ENCODE data around the gene RGS7.
"Not testable (repeated sequence)": the region's sequence is repeated elsewhere in the genome, so short reads cannot be mapped to it uniquely, and the experiment has no call there.

The RGS7 gene

DNA sequence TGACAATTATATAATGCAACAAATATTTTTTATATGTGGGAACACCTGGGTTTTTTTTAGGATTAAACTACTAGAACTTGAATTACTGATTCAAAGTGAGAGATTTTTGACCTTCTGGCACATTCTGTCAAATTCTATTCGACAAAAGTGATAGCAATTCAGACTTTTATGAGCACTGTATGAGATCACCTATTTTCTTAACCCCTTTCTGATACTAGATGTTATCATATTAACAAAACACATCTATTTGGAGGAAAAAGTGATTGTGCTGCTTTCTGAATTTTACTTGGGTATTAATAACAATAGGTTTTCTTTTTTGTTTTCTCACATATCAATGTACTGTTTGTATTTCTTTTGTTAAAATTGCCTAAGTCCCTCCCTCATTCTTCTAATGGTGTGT, 570.1 kb downstream of the RGS7 start:
- DNase-seq (ENCODE audit: low read depth in 2 of 2): no peak

- DNase-seq (ENCODE audit: low read depth in 2 of 2): no peak
Observed at GRCh38 chr1:240784776-240785175, 572.2 kb downstream of the RGS7 start.

- DNase-seq (ENCODE audit: low read depth in 2 of 2): not testable (repeated sequence)
Observed at GRCh38 chr1:240783728-240784137, 573.3 kb downstream of the RGS7 start.

DNA sequence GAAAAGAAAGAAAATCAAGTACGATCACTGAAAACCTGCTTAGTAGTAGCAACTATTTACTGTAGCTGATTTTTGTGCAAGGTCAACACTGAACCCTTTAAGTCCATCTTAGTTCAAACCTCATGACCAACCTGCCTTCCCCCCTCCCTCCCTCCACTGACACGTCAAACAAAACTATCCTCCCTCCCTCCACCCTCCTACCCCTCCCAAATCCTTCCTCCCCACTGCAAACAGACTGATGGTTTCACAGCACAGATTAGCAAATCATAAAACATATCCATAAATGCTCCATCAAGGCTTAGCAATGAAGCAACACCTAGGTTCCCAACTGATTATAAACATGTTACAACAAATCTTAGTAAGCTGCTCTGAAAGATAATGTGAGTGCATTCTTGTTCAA, 580.8 kb downstream of the RGS7 start:
- no peak for DNase-seq (ENCODE audit: low read depth in 2 of 2)

- DNase-seq (ENCODE audit: low read depth in 2 of 2): no peak
Observed at GRCh38 chr1:240772131-240772530, 584.9 kb downstream of the RGS7 start.

GRCh38 chr1:240771450-240771849, 585.6 kb downstream of the RGS7 start:
- DNase-seq (ENCODE audit: low read depth in 2 of 2): no peak

DNA sequence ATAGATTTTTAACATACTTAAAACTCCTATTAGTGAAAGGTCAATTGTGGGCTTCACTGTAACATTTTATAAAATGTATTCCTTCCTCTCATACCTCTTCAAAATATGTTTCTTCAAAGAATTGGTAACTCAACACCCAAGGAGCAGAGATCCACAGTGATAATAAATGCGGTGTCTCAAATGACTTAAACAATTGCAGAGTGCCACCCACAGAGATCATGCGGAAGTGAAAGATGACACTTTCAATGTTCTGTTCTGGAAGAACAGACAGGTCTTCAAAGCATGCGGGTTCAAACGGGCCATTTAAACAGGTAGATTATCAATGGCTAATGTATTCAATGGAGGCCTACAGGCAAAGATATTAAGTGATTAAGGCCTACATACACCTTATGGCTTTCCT, 588.0 kb downstream of the RGS7 start:
- no peak for DNase-seq (ENCODE audit: low read depth in 2 of 2)

DNA sequence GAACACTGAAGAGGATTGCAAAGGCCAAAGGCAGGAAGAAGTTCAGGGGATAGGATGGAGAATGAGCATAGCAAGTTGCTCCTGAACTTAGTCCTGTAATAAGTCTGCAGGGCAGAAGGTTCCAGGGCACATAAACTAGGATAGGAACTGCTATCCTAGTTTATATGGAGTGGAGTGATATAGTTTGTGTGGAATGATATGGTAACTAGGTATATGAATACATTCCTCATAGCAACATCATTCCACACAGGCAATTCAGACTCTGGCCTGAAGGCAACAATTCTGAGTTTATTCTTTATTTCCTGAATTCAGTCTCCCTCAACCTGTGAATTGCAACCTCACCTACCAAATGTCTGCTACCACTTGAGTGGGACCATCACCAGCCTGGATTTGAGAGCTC, 590.2 kb downstream of the RGS7 start:
- DNase-seq (ENCODE audit: low read depth in 2 of 2): no peak

- DNase-seq (ENCODE audit: low read depth in 2 of 2): no peak
Observed at GRCh38 chr1:240765732-240766363, 591.2 kb downstream of the RGS7 start.

DNA sequence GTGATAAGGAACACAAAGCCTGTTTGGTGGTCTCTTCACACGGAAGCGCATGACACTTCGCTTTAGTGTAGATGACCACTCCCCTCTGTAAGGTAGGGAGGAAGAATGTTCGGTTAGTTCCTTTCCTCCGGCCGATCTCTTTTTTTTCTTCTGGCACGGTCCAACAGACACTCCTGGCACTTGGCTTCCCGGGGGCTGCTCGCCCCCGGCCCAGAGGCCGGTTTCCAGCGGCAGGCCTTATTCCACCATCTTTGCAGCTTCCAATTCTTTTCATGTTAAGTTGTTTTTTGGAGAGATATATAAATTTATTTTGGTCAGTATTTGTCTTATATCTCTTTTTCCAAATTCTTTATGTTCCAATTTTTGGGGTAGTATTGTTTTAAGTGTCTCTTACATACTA, 593.2 kb downstream of the RGS7 start:
- DNase-seq (ENCODE audit: low read depth in 2 of 2): no peak

- not testable (repeated sequence) for DNase-seq (ENCODE audit: low read depth in 2 of 2)
Observed at GRCh38 chr1:240763095-240763494, 593.9 kb downstream of the RGS7 start.

DNA sequence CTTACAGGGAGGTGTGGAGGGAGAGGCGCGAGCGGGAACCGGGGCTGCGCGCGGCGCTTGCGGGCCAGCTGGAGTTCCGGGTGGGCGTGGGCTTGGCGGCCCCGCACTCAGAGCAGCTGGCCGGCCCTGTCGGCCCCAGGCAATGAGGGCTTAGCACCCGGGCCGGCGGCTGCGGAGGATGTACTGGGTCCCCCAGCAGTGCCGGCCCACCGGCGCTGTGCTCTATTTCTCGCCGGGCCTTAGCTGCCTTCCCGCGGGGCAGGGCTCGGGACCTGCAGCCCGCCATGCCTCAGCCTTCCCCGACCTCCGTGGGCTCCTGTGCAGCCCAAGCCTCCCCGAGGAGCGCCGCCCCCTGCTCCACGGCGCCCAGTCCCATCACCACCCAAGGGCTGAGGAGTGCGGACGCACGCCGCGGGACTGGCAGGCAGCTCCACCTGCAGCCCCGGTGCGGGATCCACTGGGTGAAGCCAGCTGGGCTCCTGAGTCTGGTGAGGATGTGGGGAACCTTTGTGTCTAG, 594.5 kb downstream of the RGS7 start:
- DNase-seq (ENCODE audit: low read depth in 2 of 2): not testable (repeated sequence)

- DNase-seq (ENCODE audit: low read depth in 2 of 2): not testable (repeated sequence)
Observed at GRCh38 chr1:240758777-240759176, 598.2 kb downstream of the RGS7 start.

DNA sequence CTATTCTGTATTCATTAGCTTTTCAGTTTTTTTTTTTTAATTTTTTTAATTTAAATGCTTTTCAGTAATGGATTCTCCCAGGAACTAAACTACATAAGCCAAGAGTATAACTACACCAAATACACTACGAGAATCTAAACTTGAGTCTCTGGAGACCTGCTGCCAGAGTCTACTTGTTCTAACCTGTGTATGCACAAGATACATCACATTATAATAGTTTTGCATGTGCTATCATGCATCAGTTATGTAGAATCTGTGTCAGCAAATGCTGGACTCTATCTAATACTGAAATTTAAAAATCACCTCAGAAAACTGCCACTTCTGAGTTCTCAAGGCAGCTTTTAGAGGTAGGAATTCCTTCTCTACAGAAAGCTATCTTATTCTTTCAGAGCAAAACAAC, 598.7 kb downstream of the RGS7 start:
- DNase-seq (ENCODE audit: low read depth in 2 of 2): no peak

DNA sequence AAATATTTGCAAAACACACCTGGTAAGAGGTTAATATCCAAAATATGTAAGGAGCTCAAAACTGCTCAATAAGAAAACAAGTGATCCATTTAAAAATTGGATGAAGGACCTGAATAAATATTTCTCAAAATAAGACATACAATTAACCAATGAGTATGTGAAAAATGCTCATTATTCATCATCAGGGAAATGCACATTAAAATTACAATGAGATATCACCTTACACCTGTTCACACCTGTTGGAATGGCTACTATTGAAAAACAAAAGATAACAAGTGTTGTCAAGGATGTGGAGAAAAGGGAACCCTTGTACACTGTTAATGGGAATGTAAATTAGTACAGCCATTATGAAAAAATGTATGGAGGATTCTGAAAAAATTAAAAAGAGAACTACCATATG, 609.1 kb downstream of the RGS7 start:
- no peak for DNase-seq (ENCODE audit: low read depth in 2 of 2)

- no peak for DNase-seq (ENCODE audit: low read depth in 2 of 2)
Observed at GRCh38 chr1:240743705-240744104, 613.3 kb downstream of the RGS7 start.

DNA sequence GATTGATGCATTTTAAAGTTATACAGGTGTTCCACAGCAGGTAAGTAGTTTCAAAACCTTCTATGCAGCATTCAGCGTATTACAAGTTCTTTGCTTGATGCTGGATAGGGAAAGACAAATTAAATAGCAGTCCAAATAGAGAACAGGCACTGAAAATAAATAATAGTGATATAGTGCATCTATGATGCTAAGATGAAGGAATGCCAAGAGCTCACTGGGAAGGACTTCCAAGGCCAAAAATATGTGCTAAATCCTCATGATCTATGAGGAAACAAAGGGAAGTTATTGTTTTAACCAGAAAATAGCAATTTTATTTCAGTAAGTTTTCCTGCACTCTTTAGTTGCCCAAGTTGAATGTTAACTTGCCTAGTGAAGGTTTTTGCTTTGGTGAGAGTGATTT, 617.3 kb downstream of the RGS7 start:
- no peak for DNase-seq (ENCODE audit: low read depth in 2 of 2)

DNA sequence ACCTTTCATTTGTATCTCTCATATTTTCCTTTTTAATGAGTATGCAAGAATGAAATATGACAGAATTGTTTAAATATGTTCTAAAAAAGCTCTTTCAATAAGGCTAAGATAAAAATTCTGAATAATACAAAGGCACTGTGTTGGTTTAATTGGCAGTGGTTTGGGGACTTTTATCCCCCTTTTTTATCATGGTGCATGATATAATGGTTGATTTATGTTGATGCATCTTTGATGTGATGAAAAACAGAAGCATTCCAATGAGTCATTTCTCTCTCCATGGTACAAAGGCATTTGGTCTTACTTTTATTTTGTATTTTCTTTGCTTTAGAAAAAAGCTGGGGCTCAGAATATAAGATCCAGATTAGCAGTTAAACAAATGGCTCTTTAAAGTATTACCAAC, 617.9 kb downstream of the RGS7 start:
- DNase-seq (ENCODE audit: low read depth in 2 of 2): no peak

DNA sequence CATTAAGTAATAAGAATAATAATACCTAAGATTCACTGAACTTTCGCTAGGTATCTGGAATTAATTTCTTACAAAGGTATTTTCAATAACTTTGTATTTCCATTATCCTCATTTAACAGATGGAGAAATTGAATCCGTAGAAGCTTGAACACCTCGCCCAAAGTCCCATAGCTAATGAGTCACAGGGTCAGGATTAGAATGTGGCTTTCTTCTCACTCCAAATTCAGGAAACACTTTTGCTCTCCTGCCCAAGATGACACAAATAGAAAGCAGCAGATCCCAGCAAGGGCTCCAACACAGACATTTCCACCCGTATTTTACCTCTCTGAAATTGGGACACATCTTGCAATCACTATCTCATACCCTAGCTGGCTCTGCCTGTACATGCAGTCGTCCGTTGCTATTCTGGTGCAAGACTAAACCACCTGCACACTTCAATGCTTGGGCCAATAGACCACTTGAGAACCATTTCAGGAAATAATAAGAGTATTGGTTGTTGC, 619.2 kb downstream of the RGS7 start:
- no peak for DNase-seq (ENCODE audit: low read depth in 2 of 2)

DNA sequence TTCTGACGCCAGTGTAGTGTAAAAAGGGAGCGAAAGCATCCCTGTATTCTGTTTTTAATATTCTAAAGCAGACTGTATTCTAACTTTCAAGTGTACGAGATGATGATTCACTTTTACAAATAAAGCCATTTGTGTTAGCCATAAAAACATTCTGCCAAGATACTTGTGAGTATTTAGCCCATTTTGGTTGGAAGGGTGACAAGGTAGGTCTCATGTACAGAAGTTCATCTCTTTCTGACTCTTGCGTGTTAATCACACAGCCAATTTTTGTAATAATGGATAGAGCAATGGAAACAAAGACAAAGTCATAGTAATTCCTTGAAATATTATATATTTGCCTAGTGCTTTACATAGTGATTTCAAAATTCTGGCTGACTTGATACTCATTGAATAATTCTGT, 619.7 kb downstream of the RGS7 start:
- DNase-seq (ENCODE audit: low read depth in 2 of 2): no peak

GRCh38 chr1:240734705-240735104, 622.3 kb downstream of the RGS7 start:
- DNase-seq (ENCODE audit: low read depth in 2 of 2): not testable (repeated sequence)

GRCh38 chr1:240734001-240734400, 623.0 kb downstream of the RGS7 start:
- no peak for DNase-seq (ENCODE audit: low read depth in 2 of 2)

DNA sequence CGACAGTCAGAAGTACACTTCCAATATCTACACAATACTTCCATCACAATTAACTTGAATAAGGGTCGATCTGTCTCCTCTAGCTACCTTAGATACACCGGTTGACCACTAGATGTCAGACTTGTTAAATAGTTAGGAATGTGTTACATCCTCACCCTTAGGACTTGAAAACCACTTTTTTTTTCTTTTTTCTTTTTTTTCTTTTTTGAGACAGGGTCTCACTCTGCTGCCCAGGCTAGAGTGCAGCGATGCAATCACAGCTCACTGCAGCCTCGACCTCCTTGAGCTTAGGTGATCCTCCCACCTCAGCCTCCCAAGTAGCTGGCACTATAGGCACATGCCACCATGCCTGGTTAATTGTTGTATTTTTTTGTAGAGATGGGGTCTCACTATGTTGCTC, 624.6 kb downstream of the RGS7 start:
- DNase-seq (ENCODE audit: low read depth in 2 of 2): no peak

Measured in stimulated activated CD8-positive, alpha-beta memory T cell treated with anti-CD3 and anti-CD28 coated beads, Interleukin-15, amount 100 ng/mL, for 4 hours (primary cell).